K562 (cell line): ENCODE results near the gene SDC3. TPM values are rescaled to one million over a fixed set of nuclear protein-coding genes. Genes with fewer than 3 reads are reported as not detected.
A peak's percentile ranks its signal among the peaks of the same experiment; 100 is the strongest.

Experiments used
- ATAC-seq: fragments of 200-7000 bp; cut with Tn5 transposase; 3 replicates; pipeline ENCODE4 v1.9.1; 2020; ENCODE audit warnings: moderate library complexity
- BruUV-seq: library from RNA; stranded (reverse); fragments of 400-500 nt; replicated peaks from 2 replicates; lab custom pipeline; 2021; lab: Mats Ljungman, UMichigan
- CTCF ChIA-PET: fragments of 300-600 bp; formaldehyde crosslinking; extraction: SDS; loops from one replicate; lab custom pipeline; 2021; ENCODE audit warnings: low intra/inter-chr PET ratio; lab: Yijun Ruan, JAX
- POLR2A ChIA-PET: fragments of 300-600, 350-650 bp; sonication (Branson Sonifier 250); formaldehyde crosslinking; extraction: SDS; loops from one replicate; lab custom pipeline; 2021; ENCODE audit warnings: antibody characterized with exemption, inconsistent platforms; lab: Yijun Ruan, JAX
- DNase-seq, 4 experiments: peaks; one replicate each; pipeline versions ENCODE4 v3.0.0 to v3.0.0-alpha.2; 2011 to 2018; ENCODE audit warnings: low spot score in 3 of 4, mixed read lengths in 3 of 4; ENCODE audit errors: extremely low read depth in 1 of 4
- FAIRE-seq: peaks from 2 replicates; lab custom pipeline; 2011; peaks lifted over from hg19 to GRCh38; lab: Jason Lieb, UNC
- H2AFZ ChIP-seq: 2 replicates; pipeline ENCODE4 v1.6.0; 2011; ENCODE audit warnings: low read depth, low read length, control low read depth, inconsistent platforms
- H3K27ac ChIP-seq: fragments of 200-600 bp; 3 replicates; pipeline ENCODE4 v1.8.0; 2011; ENCODE audit warnings: low read depth, mild to moderate bottlenecking, control low read depth, inconsistent platforms, low read length, moderate library complexity, mixed read lengths; ENCODE audit errors: extremely low read depth
- H3K27me3 ChIP-seq, 2 experiments: fragments of 300-600 bp in 1 of 2; 2 replicates in 1 of 2; 3 replicates in 1 of 2; pipeline versions ENCODE4 v1.6.0 to v1.8.0; 2011; ENCODE audit warnings: inconsistent platforms in 2 of 2, low read length in 2 of 2, mild to moderate bottlenecking in 1 of 2, mixed read lengths in 1 of 2, moderate library complexity in 1 of 2; ENCODE audit not compliant: control insufficient read depth in 2 of 2, insufficient read depth in 2 of 2
- H3K36me3 ChIP-seq: fragments of 300-600 bp; 3 replicates; pipeline ENCODE4 v1.8.0; 2011; ENCODE audit warnings: mild to moderate bottlenecking, low read length, inconsistent platforms; ENCODE audit not compliant: control insufficient read depth, insufficient read depth
- H3K4me1 ChIP-seq, 2 experiments: fragments of 200-600 bp in 1 of 2; replicated peaks in 1 of 2; 2 replicates in 1 of 2; 3 replicates in 1 of 2; pipeline versions ENCODE4 v1.5.1 to v1.8.0; 2011; ENCODE audit warnings: inconsistent platforms in 2 of 2, low read length in 2 of 2, mild to moderate bottlenecking in 1 of 2, mixed read lengths in 1 of 2, moderate library complexity in 1 of 2; ENCODE audit not compliant: control insufficient read depth in 2 of 2, insufficient read depth in 2 of 2
- H3K4me2 ChIP-seq: 2 replicates; pipeline ENCODE4 v1.6.1; 2011; ENCODE audit warnings: low read length, control low read depth, inconsistent platforms, mixed read lengths; ENCODE audit not compliant: insufficient read depth
- H3K4me3 ChIP-seq: fragments of 200-600 bp; sonication (generic), shearing (Covaris generic); 2 replicates; pipeline ENCODE4 v1.5.1; 2016; ENCODE audit warnings: control low read depth, inconsistent platforms
- H3K79me2 ChIP-seq: fragments of 200-600 bp; 3 replicates; pipeline ENCODE4 v1.8.0; 2011; ENCODE audit warnings: low read length, inconsistent platforms; ENCODE audit not compliant: control insufficient read depth, insufficient read depth
- H3K9ac ChIP-seq, 2 experiments: 2 replicates each; pipeline versions ENCODE4 v1.6.0 to v1.6.1; 2011; ENCODE audit warnings: low read depth in 2 of 2, low read length in 2 of 2, control low read depth in 1 of 2, inconsistent platforms in 1 of 2, mild to moderate bottlenecking in 1 of 2, mixed read lengths in 1 of 2; ENCODE audit not compliant: insufficient read depth in 1 of 2
- H3K9me1 ChIP-seq: one replicate; pipeline ENCODE4 v1.6.0; 2011; ENCODE audit warnings: inconsistent platforms, mild to moderate bottlenecking, low read length, moderate library complexity; ENCODE audit not compliant: control insufficient read depth, insufficient read depth
- H3K9me3 ChIP-seq: replicated peaks from 2 replicates; pipeline ENCODE4 v1.5.1; 2011; ENCODE audit warnings: low read depth, low read length, inconsistent platforms; ENCODE audit not compliant: control insufficient read depth, insufficient read depth
- H4K20me1 ChIP-seq: replicated peaks from 2 replicates; pipeline ENCODE4 v1.6.1; 2011; ENCODE audit warnings: low read length, inconsistent platforms, mixed read lengths; ENCODE audit not compliant: control insufficient read depth, insufficient read depth
- CBX8 ChIP-seq: fragments of 200-600 bp; sonication (generic); IDR thresholded peaks from 2 replicates; pipeline ENCODE4 v1.6.1; 2012; ENCODE audit warnings: borderline replicate concordance, mixed run types, low read depth, mild to moderate bottlenecking, moderate library complexity, mixed read lengths, low read length, control low read depth, inconsistent platforms; ENCODE audit not compliant: poor library complexity, severe bottlenecking; ENCODE audit errors: extremely low read depth
- FOXJ2 ChIP-seq: fragments of 200-800 bp; sonication (Bioruptor generic); IDR thresholded peaks from 2 replicates; pipeline ENCODE4 v1.6.1; 2016; ENCODE audit warnings: missing genetic modification characterization, missing compliant biosample characterization
- HCFC1 ChIP-seq: IDR thresholded peaks from 2 replicates; pipeline ENCODE4 v1.6.1; 2012; ENCODE audit warnings: low read depth, low read length, improper control_type of control experiment
- HDAC3 ChIP-seq: fragments of 450-650 bp; IDR thresholded peaks from 2 replicates; pipeline ENCODE4 v1.6.1; 2018; ENCODE audit warnings: borderline replicate concordance, mild to moderate bottlenecking, moderate library complexity; ENCODE audit not compliant: partially characterized antibody
- KLF16 ChIP-seq: IDR thresholded peaks from 2 replicates; pipeline ENCODE4 v1.6.1; 2016; ENCODE audit warnings: antibody characterized with exemption
- NR4A1 ChIP-seq, 2 experiments: fragments of 250-450 bp in 1 of 2; fragments of 450-650 bp in 1 of 2; sonication (Bioruptor Pico) in 1 of 2; IDR thresholded peaks; 2 replicates each; pipeline versions ENCODE4 v1.4.0 to v1.6.1; 2016 to 2020; ENCODE audit warnings: mild to moderate bottlenecking in 2 of 2, missing compliant biosample characterization in 1 of 2, missing genetic modification characterization in 1 of 2, moderate library complexity in 1 of 2
- OTX1 ChIP-seq: fragments of 450-650 bp; formaldehyde crosslinking; IDR thresholded peaks from 2 replicates; pipeline ENCODE4 v1.4.0; 2022; ENCODE audit warnings: mild to moderate bottlenecking
- RAD51 ChIP-seq: fragments of 450-650 bp; IDR thresholded peaks from 2 replicates; pipeline ENCODE4 v1.7.1; 2016; ENCODE audit warnings: low read depth, mild to moderate bottlenecking, borderline replicate concordance
- RHOXF2B ChIP-seq: fragments of 250-450 bp; sonication (Bioruptor Pico); conservative IDR thresholded peaks from 2 replicates; pipeline ENCODE4 v1.5.1; 2021
- SMARCA5 ChIP-seq: fragments of 450-650 bp; IDR thresholded peaks from 2 replicates; pipeline ENCODE4 v1.6.1; 2016
- SMC3 ChIP-seq: conservative IDR thresholded peaks from 2 replicates; pipeline ENCODE4 v1.6.1; 2011; ENCODE audit warnings: low read depth, low read length, improper control_type of control experiment; ENCODE audit not compliant: insufficient read depth
- SNRNP70 ChIP-seq: fragments of 200-400 bp; formaldehyde crosslinking; optimal IDR thresholded peaks from 2 replicates; pipeline ENCODE3; 2017; ENCODE audit warnings: low read depth, low read length
- SRSF7 ChIP-seq: fragments of 200-400 bp; formaldehyde crosslinking; optimal IDR thresholded peaks from 2 replicates; pipeline ENCODE3; 2017; ENCODE audit warnings: mild to moderate bottlenecking, low read depth, low read length
- STAG1 ChIP-seq: sonication (generic); formaldehyde crosslinking; IDR thresholded peaks from 2 replicates; pipeline ENCODE4 v1.5.0; 2020; ENCODE audit warnings: missing genetic modification reagents, borderline replicate concordance
- ZNF121 ChIP-seq: sonication (generic); formaldehyde crosslinking; conservative IDR thresholded peaks from 2 replicates; pipeline ENCODE4 v1.8.0; 2022; ENCODE audit warnings: missing genetic modification reagents
- WGBS: fragments of 100-300 bp; shearing (Covaris generic); methylation state at CpG from one replicate; pipeline ENCODE4 v1.1.6; 2016; ENCODE audit warnings: low coverage, mixed read lengths; ENCODE audit not compliant: insufficient coverage; ENCODE audit errors: missing lambda C conversion rate; 5-methylcytosine and 5-hydroxymethylcytosine counted together
- in situ Hi-C: fragments of 300-500 bp; cut with MboI; formaldehyde crosslinking; loops from 4 replicates; pipeline ENCODE4 v1.15.0; 2018; ENCODE audit warnings: inconsistent platforms, mixed read lengths
- intact Hi-C: fragments of 100-400 bp; cut with micrococcal nuclease; formaldehyde crosslinking; loops from 2 replicates; pipeline ENCODE4 v1.14.2; 2022
- polyA plus RNA-seq, 8 experiments: library from polyadenylated mRNA; depleted of rRNA in 4 of 8; stranded (reverse) in 5 of 8; unstranded in 3 of 8; fragments of >200 nt; fragmentation: Nextera tagmentation in 2 of 8; fragmentation: Illumina TruSeq in 1 of 8; extraction: Ambion mirVana in 2 of 8; extraction: Trizol in 1 of 8; gene quantifications; 2 replicates each; pipeline versions ENCODE4 v1.2.1 to v1.2.3, GENCODE V29; 2011 to 2014; ENCODE audit warnings: inconsistent platforms in 1 of 8, missing spikeins in 1 of 8
- total RNA-seq, 7 experiments: library from RNA; depleted of rRNA in 6 of 7; stranded (reverse); fragments of >200 nt in 6 of 7; fragmentation: Illumina TruSeq in 2 of 7; extraction: Trizol in 2 of 7; gene quantifications; 2 replicates each; pipeline versions ENCODE4 v1.2.1 to v1.2.3, GENCODE V29; 2011 to 2021; ENCODE audit warnings: low replicate concordance in 1 of 7
- TF ChIP-seq, protein P1 (sequence below): fragments of 450-650 bp; formaldehyde crosslinking; IDR thresholded peaks from 2 replicates; pipeline ENCODE4 v1.4.0; 2022; ENCODE audit warnings: mild to moderate bottlenecking, moderate library complexity
- TF ChIP-seq, protein P2 (sequence below): sonication (generic); formaldehyde crosslinking; IDR thresholded peaks from 2 replicates; pipeline ENCODE4 v1.8.0; 2022; ENCODE audit warnings: missing genetic modification reagents, mild to moderate bottlenecking, borderline replicate concordance
- TF ChIP-seq, protein P3 (sequence below): fragments of 250-450 bp; sonication (Bioruptor Pico); IDR thresholded peaks from 2 replicates; pipeline ENCODE4 v1.8.0; 2021; ENCODE audit warnings: mild to moderate bottlenecking, moderate library complexity

Gene SDC3
- total and polyA plus RNA-seq, 9 of the 15 experiments (the other 6 are each of a cell fraction or from before 2014, with no cell fraction given): 0.38 to 44.1 (median 12.1) TPM

DNA sequence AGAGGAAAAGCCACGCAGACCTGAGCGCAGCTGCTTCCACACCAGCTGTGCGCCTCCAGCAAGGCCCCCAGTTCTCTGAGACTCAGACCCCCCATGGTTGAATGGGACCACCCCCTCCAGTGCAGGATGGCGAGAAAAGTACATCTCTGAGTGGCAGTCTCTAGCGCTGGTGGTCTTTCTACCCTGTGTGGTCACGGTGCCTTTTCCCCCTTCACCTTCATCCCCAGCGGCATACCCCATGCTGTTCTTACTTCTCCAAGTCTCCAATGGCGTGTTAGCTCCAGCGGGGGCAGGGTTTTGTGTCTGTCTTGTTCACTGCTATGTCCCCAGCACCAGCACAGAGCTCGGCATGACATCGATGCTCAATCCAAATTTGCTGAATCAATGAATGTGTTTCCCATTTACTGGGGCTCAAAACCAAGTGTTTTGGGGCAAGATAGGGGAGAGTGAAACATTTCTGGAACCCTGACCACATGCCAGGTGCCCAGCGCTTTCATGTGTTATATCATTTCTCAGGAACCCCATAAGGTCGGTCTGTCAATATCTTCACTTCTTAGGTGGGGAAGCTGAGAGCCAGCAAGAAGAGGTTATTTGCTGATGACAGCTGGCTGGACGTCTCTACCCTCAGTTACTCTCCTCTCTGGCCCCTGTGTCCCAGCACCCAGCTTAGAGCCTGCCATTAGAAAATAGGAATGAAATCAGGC is 959 bp upstream of the SDC3 start:
- H3K9ac ChIP-seq: peak overlapping the region; percentile 43 to 86; a peak in 3 of 4 replicates
- DNase-seq (peak in 1 of 4 experiments; percentile 71), ATAC-seq (peak; percentile 51), FAIRE-seq (peak; percentile 72)
- peak overlapping the region; percentile 52 for H3K27ac ChIP-seq
- in situ Hi-C loops: loop anchor here (5.0 kb wide), 2 partner anchors 107 to 192 kb away; no protein-coding TSS in a partner anchor
- POLR2A ChIA-PET: interaction anchor here (0.9 to 2.5 kb wide), 4 partner anchors 106 to 190 kb away, joined by 3 to 19 read pairs (median 6); no protein-coding TSS in a partner anchor
- peaks cover 14% of the 10 kb centered on the region for H4K20me1 ChIP-seq
- peaks cover 17% of the 10 kb centered on the region for H3K79me2 ChIP-seq
- intact Hi-C loops: loop anchor here (5.0 kb wide), 1 partner anchor 47 kb away; no protein-coding TSS in a partner anchor
- no peaks in the 10 kb centered on the region for H3K27me3 ChIP-seq
- peaks cover 31 to 55% of the 10 kb centered on the region in 2 experiments for H3K4me1 ChIP-seq
- H2AFZ ChIP-seq: peak overlapping the region; percentile 80
- H3K4me3 ChIP-seq: peak overlapping the region; percentile 30; the same call in 1 of the 2 replicates
- no peaks in the 10 kb centered on the region for H3K36me3 ChIP-seq
- 59% methylated on average over 14 of the region's 14 CpGs for whole genome bisulfite sequencing
- BruUV-seq: no TSS peak
- peak overlapping the region; percentile 63 for H3K4me2 ChIP-seq
- CTCF ChIA-PET: interaction anchor here (4.7 to 4.8 kb wide), 2 partner anchors 107 to 127 kb away, joined by 90 to 109 read pairs; no protein-coding TSS in a partner anchor
- no peaks in the 10 kb centered on the region for H3K9me3 ChIP-seq
- H3K9me1 ChIP-seq: no peaks in the 10 kb centered on the region
- no peak for TF ChIP-seq KLF16
- TF ChIP-seq, protein P1, sequence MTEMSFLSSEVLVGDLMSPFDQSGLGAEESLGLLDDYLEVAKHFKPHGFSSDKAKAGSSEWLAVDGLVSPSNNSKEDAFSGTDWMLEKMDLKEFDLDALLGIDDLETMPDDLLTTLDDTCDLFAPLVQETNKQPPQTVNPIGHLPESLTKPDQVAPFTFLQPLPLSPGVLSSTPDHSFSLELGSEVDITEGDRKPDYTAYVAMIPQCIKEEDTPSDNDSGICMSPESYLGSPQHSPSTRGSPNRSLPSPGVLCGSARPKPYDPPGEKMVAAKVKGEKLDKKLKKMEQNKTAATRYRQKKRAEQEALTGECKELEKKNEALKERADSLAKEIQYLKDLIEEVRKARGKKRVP: no peak
- TF ChIP-seq FOXJ2: no peak
- TF ChIP-seq SMC3: no peak
- TF ChIP-seq NR4A1 (CRISPR knock-in tag; IDR thresholded peaks at IDR 0.05): no peak
- 0 out of 2 replicates have a peak, but pooled peaks have one; percentile 14 for TF ChIP-seq NR4A1 (tag; IDR thresholded peaks at IDR 0.05)
- TF ChIP-seq ZNF121 (CRISPR knock-in tag): no peak
- TF ChIP-seq, protein P2, sequence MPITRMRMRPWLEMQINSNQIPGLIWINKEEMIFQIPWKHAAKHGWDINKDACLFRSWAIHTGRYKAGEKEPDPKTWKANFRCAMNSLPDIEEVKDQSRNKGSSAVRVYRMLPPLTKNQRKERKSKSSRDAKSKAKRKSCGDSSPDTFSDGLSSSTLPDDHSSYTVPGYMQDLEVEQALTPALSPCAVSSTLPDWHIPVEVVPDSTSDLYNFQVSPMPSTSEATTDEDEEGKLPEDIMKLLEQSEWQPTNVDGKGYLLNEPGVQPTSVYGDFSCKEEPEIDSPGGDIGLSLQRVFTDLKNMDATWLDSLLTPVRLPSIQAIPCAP (CRISPR knock-in tag): no peak
- no peak for TF ChIP-seq RHOXF2B (CRISPR knock-in tag)
- TF ChIP-seq CBX8: no peak
- no peak for TF ChIP-seq SMARCA5
- no peak for TF ChIP-seq RAD51
- no peak for TF ChIP-seq HDAC3
- TF ChIP-seq OTX1 (CRISPR knock-in tag): 0 out of 2 replicates have a peak, but pooled peaks have one; percentile 35
- TF ChIP-seq, protein P3, sequence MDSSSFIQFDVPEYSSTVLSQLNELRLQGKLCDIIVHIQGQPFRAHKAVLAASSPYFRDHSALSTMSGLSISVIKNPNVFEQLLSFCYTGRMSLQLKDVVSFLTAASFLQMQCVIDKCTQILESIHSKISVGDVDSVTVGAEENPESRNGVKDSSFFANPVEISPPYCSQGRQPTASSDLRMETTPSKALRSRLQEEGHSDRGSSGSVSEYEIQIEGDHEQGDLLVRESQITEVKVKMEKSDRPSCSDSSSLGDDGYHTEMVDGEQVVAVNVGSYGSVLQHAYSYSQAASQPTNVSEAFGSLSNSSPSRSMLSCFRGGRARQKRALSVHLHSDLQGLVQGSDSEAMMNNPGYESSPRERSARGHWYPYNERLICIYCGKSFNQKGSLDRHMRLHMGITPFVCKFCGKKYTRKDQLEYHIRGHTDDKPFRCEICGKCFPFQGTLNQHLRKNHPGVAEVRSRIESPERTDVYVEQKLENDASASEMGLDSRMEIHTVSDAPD (CRISPR knock-in tag): no peak
- TF ChIP-seq STAG1 (CRISPR knock-in tag): no peak
- no peak for TF ChIP-seq SNRNP70
- no peak for TF ChIP-seq HCFC1
- no peak for TF ChIP-seq SRSF7
